Activated CD4-positive, alpha-beta memory T cell treated with anti-CD3 and anti-CD28 coated beads, Interleukin-2, amount 10 ng/mL, durations not matched to agents 7 days and 5 days (primary cell): Measurements from ENCODE around the gene NFIX. TPM values are rescaled to one million over a fixed set of nuclear protein-coding genes. Genes with fewer than 3 reads are reported as not detected.
A peak's percentile ranks its signal among the peaks of the same experiment; 100 is the strongest.

Experiments
- CTCF ChIA-PET: fragments of 350-600 bp; sonication (Branson Sonifier 250); formaldehyde crosslinking; loops from one replicate; lab custom pipeline; 2021; ENCODE audit warnings: antibody characterized with exemption, inconsistent platforms; lab: Charles Lee
- POLR2A ChIA-PET: fragments of 350-600 bp; sonication (Branson Sonifier 250); formaldehyde crosslinking; loops from one replicate; lab custom pipeline; 2021; ENCODE audit warnings: antibody characterized with exemption; lab: Charles Lee
- DNase-seq: peaks from one replicate; pipeline ENCODE4 v3.0.0-alpha.2; 2020
- H3K27ac Mint-ChIP-seq: one replicate; pipeline ENCODE4 v1.8.0; 2021; ENCODE audit warnings: mild to moderate bottlenecking, mixed read lengths
- H3K27me3 Mint-ChIP-seq: one replicate; pipeline ENCODE4 v1.8.0; 2021; ENCODE audit warnings: mixed read lengths
- H3K36me3 Mint-ChIP-seq: one replicate; pipeline ENCODE4 v1.8.0; 2021; ENCODE audit warnings: low read depth, mixed read lengths
- H3K4me1 Mint-ChIP-seq: one replicate; pipeline ENCODE4 v1.8.0; 2021; ENCODE audit warnings: mixed read lengths
- H3K4me3 Mint-ChIP-seq: one replicate; pipeline ENCODE4 v1.8.0; 2021; ENCODE audit warnings: mild to moderate bottlenecking, mixed read lengths
- H3K9me3 Mint-ChIP-seq: one replicate; pipeline ENCODE4 v1.8.0; 2021; ENCODE audit warnings: mixed read lengths
- total RNA-seq, 2 experiments: library from RNA; stranded (reverse); gene quantifications; one replicate each; pipeline ENCODE4 v1.2.3, GENCODE V29; 2021

Gene NFIX
- total RNA-seq, 2 experiments from 2014 or later: 0.05 TPM; not detected in 1

DNA sequence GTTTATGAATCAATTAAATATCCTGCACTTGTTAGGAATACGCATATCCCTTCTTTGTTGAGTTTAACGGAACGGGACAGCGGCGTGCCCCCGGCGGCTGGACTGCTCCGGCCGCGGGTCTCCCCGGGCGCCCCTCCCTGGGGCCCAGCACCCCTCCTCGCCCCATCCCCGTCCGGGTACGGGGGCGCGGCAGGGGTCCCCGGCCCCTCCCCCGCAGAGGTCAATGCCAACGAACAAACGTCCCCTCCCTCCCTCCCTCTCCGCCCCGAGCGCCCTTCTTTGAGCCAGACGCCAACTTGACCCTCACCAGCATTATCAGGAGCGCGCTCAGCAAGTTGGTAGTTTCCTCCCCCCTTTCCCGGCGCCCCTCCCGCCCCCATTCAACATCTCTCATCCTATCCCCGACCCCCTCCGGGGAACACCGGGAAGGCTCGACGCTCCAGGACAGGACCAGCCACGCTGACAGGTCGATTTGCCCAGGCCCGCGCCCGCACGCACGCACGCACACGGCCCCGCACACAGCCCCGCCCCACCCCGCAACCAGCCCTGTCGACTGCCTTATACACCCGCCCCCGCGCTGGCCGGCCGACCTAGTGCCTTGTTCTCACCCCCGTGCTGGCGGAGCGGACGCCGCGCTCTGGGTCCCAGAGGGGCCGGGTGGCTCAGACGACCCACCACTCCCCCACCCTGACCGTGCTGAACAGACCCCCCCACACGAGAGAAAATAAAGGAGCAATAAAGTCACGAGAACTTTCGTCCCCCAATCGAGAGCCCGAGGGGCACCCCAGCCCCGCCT, 102.4 kb downstream of the NFIX start:
- ChIA-PET POLR2A (interaction anchor here (2.3 kb wide), 1 partner anchor 55 kb away, joined by 8 read pairs; no protein-coding TSS in a partner anchor), CTCF (interaction anchor here (0.9 to 4.4 kb wide), 2 partner anchors 120 to 212 kb away, joined by 3 to 67 read pairs; no protein-coding TSS in a partner anchor)
- H3K4me1 Mint-ChIP-seq: peaks cover 57% of the 10 kb centered on the region
- peaks cover 8% of the 10 kb centered on the region for H3K36me3 Mint-ChIP-seq
- peaks cover 34% of the 10 kb centered on the region for H3K27me3 Mint-ChIP-seq
- peak overlapping the region; percentile 41 for H3K4me3 Mint-ChIP-seq
- peaks cover 4% of the 10 kb centered on the region for H3K9me3 Mint-ChIP-seq
- DNase-seq: no peak
- no peak overlapping the region for H3K27ac Mint-ChIP-seq

DNA sequence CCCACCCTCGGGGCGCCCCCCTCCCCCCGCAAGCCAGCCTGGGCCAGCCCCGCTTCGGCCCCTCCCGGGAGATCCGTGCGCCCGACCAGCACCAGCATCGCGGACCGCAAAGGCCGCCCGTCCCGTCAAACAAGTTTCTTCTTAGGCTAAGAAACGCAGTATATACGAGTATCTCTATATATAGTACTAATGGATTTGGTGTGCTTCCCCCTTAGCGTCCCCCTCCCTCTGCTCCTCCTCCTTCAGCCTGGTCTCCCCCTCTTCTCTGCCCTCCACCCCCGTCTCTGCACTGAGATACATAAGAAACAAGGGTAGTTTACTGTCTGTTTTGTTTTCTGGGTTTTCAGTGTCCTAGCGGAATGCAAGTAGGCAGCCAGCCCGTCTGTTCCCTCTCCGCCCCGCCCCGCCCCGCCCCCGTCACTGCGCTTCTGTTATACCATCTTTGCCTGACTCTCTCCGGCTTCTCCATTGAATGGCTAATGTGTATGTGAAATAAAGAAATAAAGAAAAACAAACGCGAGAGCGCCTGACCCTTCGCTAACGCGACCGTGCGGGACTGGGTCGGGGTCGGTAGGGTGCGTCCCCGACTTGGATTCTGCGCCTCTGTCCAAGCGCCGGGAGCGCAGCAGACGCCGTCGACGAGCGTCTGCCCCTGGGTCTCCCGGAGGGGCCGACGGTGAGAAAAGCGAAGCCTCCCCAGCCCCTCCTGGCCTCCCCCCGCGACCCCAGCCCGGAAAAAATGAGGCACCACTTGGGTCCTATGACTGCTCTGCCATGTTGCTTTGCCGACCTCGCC, 103.2 kb downstream of the NFIX start:
- Mint-ChIP-seq H3K36me3 (peaks cover 8% of the 10 kb centered on the region), H3K9me3 (peaks cover 4% of the 10 kb centered on the region), H3K27ac (peak overlapping the region; percentile 81), H3K27me3 (peaks cover 34% of the 10 kb centered on the region), H3K4me3 (peak overlapping the region; percentile 65), H3K4me1 (peaks cover 63% of the 10 kb centered on the region)
- ChIA-PET POLR2A (interaction anchor here (1.1 to 2.1 kb wide), 3 partner anchors 54 to 165 kb away, joined by 3 to 16 read pairs (median 4); partner anchors contain the start of gene FARSA), CTCF (no interaction called here)
- peak; percentile 30 for DNase-seq

DNA sequence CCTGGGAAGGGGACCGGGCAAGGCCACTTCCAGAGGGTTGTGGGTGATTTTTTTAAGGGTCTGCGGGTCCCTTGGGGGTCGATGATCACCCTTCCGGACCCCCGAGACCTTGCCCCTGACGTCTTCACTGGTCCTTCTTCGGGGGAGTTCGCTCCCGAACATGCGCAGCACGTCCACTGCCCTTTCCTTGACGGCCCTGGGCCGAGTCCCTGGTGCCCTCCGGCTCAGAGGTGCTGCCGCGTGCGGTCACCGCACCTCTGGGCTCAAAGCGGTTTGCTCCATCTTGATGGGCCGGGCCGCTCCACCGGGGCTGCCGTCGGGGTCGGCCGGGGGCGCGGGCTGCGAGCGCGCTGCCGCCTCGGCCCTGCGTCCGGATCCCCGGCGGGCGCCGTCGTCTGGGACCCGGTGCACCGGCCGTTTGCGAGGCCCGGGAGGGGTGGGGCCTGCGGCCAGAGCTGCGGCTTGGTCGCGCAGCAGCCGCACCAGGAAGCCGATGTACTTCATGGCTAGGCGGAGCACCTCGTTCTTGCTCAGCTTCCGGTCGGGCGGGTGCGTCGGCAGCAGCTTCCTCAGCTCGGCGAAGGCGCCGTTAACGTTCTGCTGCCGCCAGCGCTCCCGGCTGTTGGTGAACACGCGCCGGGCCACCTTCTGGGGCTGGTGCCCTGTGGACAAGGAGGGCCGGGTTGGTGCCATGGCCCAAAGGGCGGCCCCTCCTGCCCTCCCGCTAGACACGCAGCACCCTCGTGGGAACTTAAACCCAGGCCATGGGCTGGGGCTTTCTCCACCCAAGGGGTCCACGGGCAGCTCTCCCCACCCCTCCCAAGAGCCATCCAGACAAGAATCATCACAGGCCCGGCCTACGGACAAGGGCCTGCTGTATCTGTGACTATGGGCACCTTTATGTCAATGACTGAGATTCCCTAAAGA, 104.1 kb downstream of the NFIX start:
- Mint-ChIP-seq H3K27me3 (peaks cover 31% of the 10 kb centered on the region), H3K36me3 (peaks cover 8% of the 10 kb centered on the region), H3K27ac (peak overlapping the region; percentile 91), H3K4me1 (peaks cover 63% of the 10 kb centered on the region), H3K4me3 (peak overlapping the region; percentile 66), H3K9me3 (peaks cover 4% of the 10 kb centered on the region)
- ChIA-PET POLR2A (interaction anchor here (0.6 to 2.1 kb wide), 18 partner anchors 16 to 307 kb away, joined by 3 to 16 read pairs (median 4); partner anchors contain the start of genes FARSA and NACC1), CTCF (interaction anchor here (0.6 to 1.3 kb wide), 4 partner anchors 50 to 214 kb away, joined by 3 to 4 read pairs (median 3); no protein-coding TSS in a partner anchor)
- peak; percentile 86 for DNase-seq

DNA sequence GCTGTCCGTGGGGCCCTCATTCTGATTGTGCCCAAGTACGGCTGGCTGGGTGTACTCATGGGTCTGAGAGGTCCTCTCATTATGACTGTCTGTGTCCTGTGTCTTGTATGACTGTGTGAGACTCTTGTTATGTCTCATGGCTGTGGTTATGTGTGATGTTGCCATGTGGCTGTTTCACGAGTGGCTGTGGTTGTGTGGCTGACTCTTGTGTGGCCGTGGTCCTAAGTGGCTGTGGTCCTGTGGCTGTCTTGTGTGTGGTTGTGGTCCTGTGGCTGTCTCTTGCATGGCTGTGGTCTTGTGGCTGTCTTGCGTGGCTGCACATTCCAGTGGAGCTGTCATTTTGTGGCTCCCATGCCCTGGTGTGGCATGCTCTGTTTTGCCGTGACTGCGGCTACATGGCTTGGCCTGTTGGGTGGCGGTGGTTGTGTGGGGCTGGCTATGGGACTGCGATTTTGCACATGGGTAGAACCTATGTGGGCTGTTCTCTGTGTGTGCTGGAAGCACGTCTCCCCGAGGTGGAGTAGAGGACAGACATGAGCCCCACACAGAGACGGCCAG, 104.8 kb downstream of the NFIX start:
- peak overlapping the region; percentile 91 for H3K27ac Mint-ChIP-seq
- H3K9me3 Mint-ChIP-seq: peaks cover 4% of the 10 kb centered on the region
- peaks cover 63% of the 10 kb centered on the region for H3K4me1 Mint-ChIP-seq
- ChIA-PET POLR2A (interaction anchor here (0.6 to 2.1 kb wide), 17 partner anchors 18 to 308 kb away, joined by 3 to 16 read pairs (median 4); partner anchors contain the start of genes FARSA, IER2, NACC1 and STX10), CTCF (interaction anchor here (0.6 to 1.3 kb wide), 4 partner anchors 49 to 215 kb away, joined by 3 read pairs; no protein-coding TSS in a partner anchor)
- H3K36me3 Mint-ChIP-seq: peaks cover 11% of the 10 kb centered on the region
- H3K27me3 Mint-ChIP-seq: peaks cover 25% of the 10 kb centered on the region
- H3K4me3 Mint-ChIP-seq: peak overlapping the region; percentile 66
- peak; percentile 86 for DNase-seq

DNA sequence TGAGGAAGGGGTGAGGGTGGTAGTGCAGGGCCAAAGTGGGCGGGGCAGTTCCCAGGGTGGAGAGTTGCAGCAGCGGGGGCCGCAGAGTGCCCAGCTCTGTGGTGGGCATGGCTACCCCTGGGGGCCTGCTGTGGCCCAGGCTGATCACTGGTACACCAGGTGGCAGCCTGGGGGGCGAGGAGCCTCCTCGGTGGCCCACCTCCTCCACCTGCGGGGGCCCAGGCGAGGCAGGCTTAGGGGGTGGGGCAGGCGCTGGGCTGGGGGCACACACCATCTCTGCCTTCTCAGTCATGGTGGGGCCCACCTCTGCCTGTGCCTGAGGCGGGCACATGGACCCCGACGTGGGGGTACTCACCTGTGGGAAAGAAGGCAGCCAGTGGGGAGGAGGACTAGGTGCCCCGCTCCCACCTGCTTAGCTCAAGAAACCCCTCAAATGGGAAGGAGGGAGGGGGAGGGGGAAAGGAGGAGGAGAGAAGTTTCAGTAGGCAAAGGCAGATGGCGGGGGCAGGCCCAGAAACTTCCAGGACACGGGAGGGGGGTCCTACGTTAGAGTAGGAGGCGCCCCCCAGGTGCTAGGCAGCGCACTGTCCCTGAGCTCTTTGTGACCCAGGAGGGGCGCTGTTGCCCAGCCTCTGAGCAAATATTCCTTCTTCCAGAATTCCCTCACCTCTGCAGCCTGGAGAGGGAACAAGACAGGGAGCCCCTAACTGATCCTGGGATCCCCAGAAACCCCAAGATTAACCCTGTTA, 105.7 kb downstream of the NFIX start:
- no peak for DNase-seq
- Mint-ChIP-seq H3K27ac (no peak overlapping the region), H3K36me3 (peaks cover 11% of the 10 kb centered on the region), H3K27me3 (peaks cover 21% of the 10 kb centered on the region), H3K4me3 (peak overlapping the region; percentile 63), H3K9me3 (peaks cover 4% of the 10 kb centered on the region), H3K4me1 (peaks cover 62% of the 10 kb centered on the region)
- POLR2A ChIA-PET: interaction anchor here (0.8 to 2.1 kb wide), 8 partner anchors 17 to 237 kb away, joined by 3 to 16 read pairs (median 8); partner anchors contain the start of genes IER2, NACC1 and STX10
- CTCF ChIA-PET: interaction anchor here (0.6 to 0.9 kb wide), 3 partner anchors 48 to 124 kb away, joined by 3 to 5 read pairs (median 3); no protein-coding TSS in a partner anchor

DNA sequence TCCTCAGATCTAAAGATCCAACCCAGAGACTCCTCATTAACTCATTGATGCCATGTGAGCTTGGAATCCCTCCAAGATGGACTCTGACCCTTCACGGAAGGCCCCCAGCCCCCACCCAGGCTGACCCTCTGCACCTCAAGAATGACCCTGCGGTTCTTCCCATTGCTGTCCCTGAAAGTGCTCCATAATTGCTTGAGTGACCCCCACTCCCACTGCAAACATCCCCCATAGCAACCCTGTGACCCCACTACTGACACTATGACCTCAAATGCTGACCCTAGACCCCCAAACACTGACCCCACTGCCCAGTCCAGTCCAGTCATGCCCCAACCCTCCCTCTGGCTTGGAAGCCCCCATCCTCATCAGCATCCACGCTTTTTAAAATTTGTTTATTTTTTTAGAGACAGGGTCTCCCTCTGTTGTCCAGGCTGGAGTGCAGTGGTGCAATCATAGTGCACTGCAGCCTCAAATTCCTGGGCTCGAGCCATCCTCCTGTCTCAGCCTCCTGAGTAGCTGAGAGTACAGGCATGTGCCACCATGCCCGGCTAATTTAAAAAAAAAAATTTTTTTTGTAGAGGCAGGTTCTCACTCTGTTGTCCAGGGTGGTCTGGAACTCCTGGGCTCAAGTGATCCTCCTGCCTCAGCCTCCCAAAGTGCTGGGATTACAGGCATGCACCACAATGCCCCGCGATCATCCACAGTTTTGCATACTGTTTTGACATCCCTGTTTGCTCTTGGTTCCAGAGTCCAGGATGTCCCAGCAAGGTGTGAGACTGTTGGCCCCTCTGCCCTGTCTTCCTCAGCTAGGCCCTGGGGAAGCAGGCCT, 106.5 kb downstream of the NFIX start:
- POLR2A ChIA-PET: interaction anchor here (0.8 to 1.0 kb wide), 2 partner anchors 50 to 238 kb away, joined by 3 to 5 read pairs; no protein-coding TSS in a partner anchor
- H3K27ac Mint-ChIP-seq: no peak overlapping the region
- peaks cover 4% of the 10 kb centered on the region for H3K9me3 Mint-ChIP-seq
- CTCF ChIA-PET: no interaction called here
- peak overlapping the region; percentile 63 for H3K4me3 Mint-ChIP-seq
- peaks cover 61% of the 10 kb centered on the region for H3K4me1 Mint-ChIP-seq
- H3K36me3 Mint-ChIP-seq: peaks cover 11% of the 10 kb centered on the region
- peaks cover 16% of the 10 kb centered on the region for H3K27me3 Mint-ChIP-seq
- DNase-seq: no peak

DNA sequence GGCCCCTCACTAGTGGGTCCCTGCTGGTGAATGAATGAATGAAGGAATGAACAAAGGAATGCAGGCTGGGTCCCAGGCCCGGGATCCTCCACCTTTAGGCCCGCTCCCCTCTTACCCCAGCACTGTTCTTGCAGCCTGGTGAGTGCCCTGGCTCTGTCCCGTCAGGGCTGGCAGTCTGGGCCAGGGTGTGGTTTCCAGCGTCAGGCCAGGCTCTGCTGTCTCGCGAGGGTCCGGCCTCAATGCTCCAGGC, 107.1 kb downstream of the NFIX start:
- H3K27me3 Mint-ChIP-seq: peaks cover 11% of the 10 kb centered on the region
- DNase-seq: no peak
- peak overlapping the region; percentile 63 for H3K4me3 Mint-ChIP-seq
- H3K36me3 Mint-ChIP-seq: peaks cover 11% of the 10 kb centered on the region
- ChIA-PET CTCF (no interaction called here), POLR2A (interaction anchor here (1.0 kb wide), 1 partner anchor 50 kb away, joined by 5 read pairs; no protein-coding TSS in a partner anchor)
- H3K4me1 Mint-ChIP-seq: peaks cover 57% of the 10 kb centered on the region
- no peak overlapping the region for H3K27ac Mint-ChIP-seq
- H3K9me3 Mint-ChIP-seq: peaks cover 4% of the 10 kb centered on the region

DNA sequence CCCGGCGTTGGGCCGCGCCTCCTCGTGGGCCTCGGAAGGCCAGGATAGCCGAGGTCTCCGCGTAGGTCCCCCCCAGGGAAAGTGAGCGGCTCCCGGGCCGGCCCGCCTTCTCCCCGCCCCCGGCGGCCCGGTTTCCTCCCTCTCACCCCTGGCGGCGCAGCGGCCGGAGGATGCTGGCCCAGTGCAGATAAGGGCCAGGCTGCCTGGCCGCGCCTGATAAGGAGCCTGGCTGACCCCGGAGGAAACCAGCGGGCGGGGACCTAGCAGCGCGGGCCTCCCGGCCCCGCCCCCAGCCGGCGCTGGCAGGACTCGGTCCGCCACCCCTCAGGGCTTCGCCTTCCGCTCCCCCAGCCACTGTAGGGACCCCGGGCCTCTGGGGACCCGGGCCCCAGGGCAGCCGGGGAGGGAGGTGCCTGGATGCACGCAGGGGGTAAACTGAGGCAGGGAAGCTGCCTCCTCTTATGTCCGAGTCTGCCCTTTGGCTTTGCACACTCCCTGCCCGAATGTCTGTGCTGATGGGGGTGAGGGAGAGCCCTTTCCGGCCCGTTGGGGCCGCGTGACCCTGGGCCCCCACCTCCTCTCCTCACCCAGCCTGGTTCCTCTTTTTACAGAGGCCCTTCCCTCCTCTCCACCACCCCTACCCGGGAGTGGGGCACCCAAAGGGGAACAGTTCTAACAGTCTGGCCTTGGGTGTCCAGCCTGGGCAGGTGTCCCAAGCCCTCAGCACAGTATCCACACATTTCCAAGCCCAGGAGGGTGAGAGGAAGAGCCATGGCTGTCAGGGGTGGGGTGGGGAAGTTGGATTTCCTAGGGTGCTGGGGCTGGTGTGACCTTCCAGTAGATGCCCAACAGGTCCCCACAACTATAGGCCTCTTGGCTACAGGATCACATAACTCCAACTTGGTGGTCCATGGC, 107.6 kb downstream of the NFIX start, which contains the start of gene LYL1:
Gene LYL1 (minus strand): TSS at position 193 of the 915 bp plus-strand sequence. CDS start 1,687 bp downstream, outside the sequence.
- ChIA-PET POLR2A (interaction anchor here (1.0 to 2.8 kb wide), 2 partner anchors 49 to 50 kb away, joined by 5 to 21 read pairs; no protein-coding TSS in a partner anchor), CTCF (interaction anchor here (1.3 to 1.5 kb wide), 2 partner anchors 9 to 89 kb away, joined by 3 to 6 read pairs; no protein-coding TSS in a partner anchor)
- H3K27ac Mint-ChIP-seq: no peak within 1 kb of the TSS

DNA sequence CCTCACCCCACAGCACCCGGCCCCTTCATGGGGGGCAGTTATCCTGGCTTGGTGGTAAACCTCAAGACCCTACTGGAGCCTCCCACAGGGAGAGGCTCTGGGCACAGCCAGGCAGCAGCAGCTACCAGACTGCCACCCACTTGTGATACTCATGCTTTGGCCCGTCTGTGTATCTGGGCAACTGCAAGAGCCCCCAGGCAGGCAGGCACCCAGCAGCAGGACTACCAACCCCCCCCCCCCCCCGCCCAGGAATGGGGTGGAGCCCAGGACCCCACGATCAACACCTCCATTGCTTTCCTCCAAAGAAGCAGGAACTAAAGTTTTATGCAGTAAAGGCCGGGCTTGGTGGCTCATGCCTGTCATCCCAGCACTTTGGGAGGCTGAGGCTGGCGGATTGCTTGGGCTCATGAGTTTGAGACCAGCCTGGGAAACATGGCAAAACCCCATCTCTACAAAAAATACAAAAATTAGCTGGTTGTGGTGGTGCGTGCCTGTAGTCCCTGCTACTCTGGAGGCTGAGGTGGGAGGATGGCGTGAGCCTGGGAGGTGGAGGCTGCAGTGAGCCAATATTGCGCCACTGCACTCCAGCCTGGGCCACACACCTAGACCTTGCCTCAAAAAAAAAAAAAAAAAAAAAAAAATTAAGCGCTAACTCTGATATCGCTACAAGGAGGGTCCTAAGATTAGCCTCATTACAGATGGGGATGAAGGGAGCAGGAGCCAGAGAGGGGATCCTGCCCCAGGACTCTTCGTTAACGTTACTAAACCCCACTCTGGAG, 108.5 kb downstream of the NFIX start:
- H3K27me3 Mint-ChIP-seq: peaks cover 3% of the 10 kb centered on the region
- no peak for DNase-seq
- H3K36me3 Mint-ChIP-seq: peaks cover 15% of the 10 kb centered on the region
- peaks cover 4% of the 10 kb centered on the region for H3K9me3 Mint-ChIP-seq
- POLR2A ChIA-PET: interaction anchor here (1.2 to 3.9 kb wide), 8 partner anchors 9 to 311 kb away, joined by 4 to 46 read pairs (median 8); partner anchors contain the start of genes IER2, NACC1, STX10 and TRMT1
- peak overlapping the region; percentile 89 for H3K27ac Mint-ChIP-seq
- CTCF ChIA-PET: interaction anchor here (0.7 to 3.1 kb wide), 13 partner anchors 8 to 219 kb away, joined by 3 to 16 read pairs (median 6); partner anchors contain the start of genes IER2, NACC1 and STX10
- H3K4me3 Mint-ChIP-seq: peak overlapping the region; percentile 90
- H3K4me1 Mint-ChIP-seq: peaks cover 49% of the 10 kb centered on the region

More for the DNA sequence above, 107.6 kb downstream of the NFIX start, which contains the start of gene LYL1:
- Mint-ChIP-seq H3K4me1 (peaks cover 55% of the 10 kb centered on the region), H3K4me3 (peak within 1 kb of the TSS; percentile 64), H3K36me3 (peaks cover 15% of the 10 kb centered on the region), H3K27me3 (peaks cover 7% of the 10 kb centered on the region), H3K9me3 (peaks cover 4% of the 10 kb centered on the region)
- peak; percentile 41 for DNase-seq
